ENCODE results near the gene E2F2. TPM values are rescaled to one million over a fixed set of nuclear protein-coding genes. Genes with fewer than 3 reads are reported as not detected.

E2F2 gene
- total RNA-seq, 3 donors from 2014 or later (not counting 1 experiment from before 2014, with no cell fraction given), result 2.1 to 3.9 (median 3.2) TPM

DNA sequence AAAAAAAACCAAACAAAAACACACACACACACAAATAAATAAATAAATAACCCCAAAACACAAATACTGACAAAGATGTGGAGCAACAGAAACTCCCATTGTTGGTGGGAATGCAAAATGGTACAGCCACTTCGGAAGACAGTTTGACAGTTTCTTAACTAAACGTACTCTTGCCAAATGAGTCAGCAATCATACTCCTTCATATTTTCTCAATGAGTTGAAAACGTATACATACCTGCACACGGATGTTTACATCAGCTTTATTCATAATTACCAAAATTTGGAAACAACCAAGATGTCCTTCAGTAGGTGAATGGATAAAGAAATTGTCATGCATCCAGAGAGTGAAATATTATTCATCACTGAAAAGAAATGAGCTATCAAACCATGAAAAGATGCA lies 70.5 kb downstream of the E2F2 start:
- WGBS (ENCODE audit: insufficient coverage), result 93% methylated on average over 3 of the region's 4 CpGs
- intact Hi-C loops (cut with micrococcal nuclease), result no loop called here

GRCh38 chr1:23459338-23459757 lies 71.7 kb downstream of the E2F2 start:
- Histone ChIP-seq H3K4me1 (ENCODE audit: control insufficient read depth, insufficient read depth, low read length) (no peaks in the 10 kb centered on the region), H3K9me3 (ENCODE audit: control insufficient read depth, insufficient read depth, low read length) (no peaks in the 10 kb centered on the region), H3K36me3 (ENCODE audit: control insufficient read depth, insufficient read depth, low read length) (no peaks in the 10 kb centered on the region), H3K4me3 (ENCODE audit: low read length) (no peak overlapping the region), H3K27me3 (ENCODE audit: control insufficient read depth, insufficient read depth, low read length) (no peaks in the 10 kb centered on the region), H3K27ac (ENCODE audit: low read length) (no peak overlapping the region)
- Mint-ChIP-seq H3K4me3 (no peak overlapping the region), H3K27me3 (ENCODE audit: low read depth in 2 of 2) (peaks cover 28 to 54% of the 10 kb centered on the region in 2 donors), H3K4me1 (no peaks in the 10 kb centered on the region), H3K27ac (no peak overlapping the region), H3K9me3 (no peaks in the 10 kb centered on the region), H3K36me3 (no peaks in the 10 kb centered on the region)
- intact Hi-C loops (cut with micrococcal nuclease), result no loop called here
- DNase-seq (no peak), ATAC-seq (no peak)
- TF ChIP-seq, protein P1, sequence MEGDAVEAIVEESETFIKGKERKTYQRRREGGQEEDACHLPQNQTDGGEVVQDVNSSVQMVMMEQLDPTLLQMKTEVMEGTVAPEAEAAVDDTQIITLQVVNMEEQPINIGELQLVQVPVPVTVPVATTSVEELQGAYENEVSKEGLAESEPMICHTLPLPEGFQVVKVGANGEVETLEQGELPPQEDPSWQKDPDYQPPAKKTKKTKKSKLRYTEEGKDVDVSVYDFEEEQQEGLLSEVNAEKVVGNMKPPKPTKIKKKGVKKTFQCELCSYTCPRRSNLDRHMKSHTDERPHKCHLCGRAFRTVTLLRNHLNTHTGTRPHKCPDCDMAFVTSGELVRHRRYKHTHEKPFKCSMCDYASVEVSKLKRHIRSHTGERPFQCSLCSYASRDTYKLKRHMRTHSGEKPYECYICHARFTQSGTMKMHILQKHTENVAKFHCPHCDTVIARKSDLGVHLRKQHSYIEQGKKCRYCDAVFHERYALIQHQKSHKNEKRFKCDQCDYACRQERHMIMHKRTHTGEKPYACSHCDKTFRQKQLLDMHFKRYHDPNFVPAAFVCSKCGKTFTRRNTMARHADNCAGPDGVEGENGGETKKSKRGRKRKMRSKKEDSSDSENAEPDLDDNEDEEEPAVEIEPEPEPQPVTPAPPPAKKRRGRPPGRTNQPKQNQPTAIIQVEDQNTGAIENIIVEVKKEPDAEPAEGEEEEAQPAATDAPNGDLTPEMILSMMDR (IDR thresholded peaks at IDR 0.05), result no peak
- 60% methylated on average over 2 of the region's 2 CpGs for WGBS (ENCODE audit: insufficient coverage)

More for the DNA sequence above, 70.5 kb downstream of the E2F2 start:
- ATAC-seq (no peak), DNase-seq (no peak)
- H3K4me3 ChIP-seq (ENCODE audit: low read length), result no peak overlapping the region
- H3K27me3 Mint-ChIP-seq (ENCODE audit: low read depth in 2 of 2), result peaks cover 22 to 47% of the 10 kb centered on the region in 2 donors
- no peaks in the 10 kb centered on the region for H3K27me3 ChIP-seq (ENCODE audit: control insufficient read depth, insufficient read depth, low read length)
- H3K9me3 Mint-ChIP-seq, result no peaks in the 10 kb centered on the region
- no peaks in the 10 kb centered on the region for H3K4me1 ChIP-seq (ENCODE audit: control insufficient read depth, insufficient read depth, low read length)
- no peaks in the 10 kb centered on the region for H3K36me3 Mint-ChIP-seq
- H3K9me3 ChIP-seq (ENCODE audit: control insufficient read depth, insufficient read depth, low read length), result no peaks in the 10 kb centered on the region
- H3K4me3 Mint-ChIP-seq, result no peak overlapping the region
- no peaks in the 10 kb centered on the region for H3K36me3 ChIP-seq (ENCODE audit: control insufficient read depth, insufficient read depth, low read length)
- H3K27ac Mint-ChIP-seq, result no peak overlapping the region
- TF ChIP-seq, protein P1 (IDR thresholded peaks at IDR 0.05), result no peak
- no peaks in the 10 kb centered on the region for H3K4me1 Mint-ChIP-seq
- H3K27ac ChIP-seq (ENCODE audit: low read length), result no peak overlapping the region

Other genes starting within 250 kb of the E2F2 start
- gene HNRNPR, start 186.9 kb downstream of the E2F2 start, total RNA-seq, result 100 to 1,000 TPM; 126 to 134 (median 128) TPM
- 1 to 10 TPM; 4.5 to 7.8 (median 5.7) TPM for gene ZNF436, start 161.4 kb downstream of the E2F2 start, total RNA-seq
- 1 to 10 TPM in 1 of 3 donors, under 1 TPM in 2; 0.75 to 1.5 (median 0.94) TPM for gene TCEA3, start 106.5 kb downstream of the E2F2 start, total RNA-seq
- under 1 TPM; 0.25 to 0.70 (median 0.59) TPM for gene ASAP3, start 47.1 kb downstream of the E2F2 start, total RNA-seq
- gene ID3, start 28.3 kb upstream of the E2F2 start, total RNA-seq, result 1 to 10 TPM in 2 of 3 donors, under 1 TPM in 1; 0.29 to 6.5 (median 2.4) TPM
- gene RPL11, start 160.6 kb upstream of the E2F2 start, total RNA-seq, result 100 to 1,000 TPM; 609 to 795 (median 740) TPM
- gene ELOA, start 212.2 kb upstream of the E2F2 start, total RNA-seq, result 10 to 100 TPM; 28.7 to 48.2 (median 36.9) TPM
- 10 to 100 TPM; 73.2 to 84.1 (median 77.7) TPM for gene PITHD1, start 247.2 kb upstream of the E2F2 start, total RNA-seq